G401.6 (cell line): ENCODE data around the gene OSBPL3.

ENCODE experiments used
- FAIRE-seq: peaks from 2 replicates; lab custom pipeline; 2012; peaks lifted over from hg19 to GRCh38; lab: Jason Lieb, UNC

The OSBPL3 gene

DNA sequence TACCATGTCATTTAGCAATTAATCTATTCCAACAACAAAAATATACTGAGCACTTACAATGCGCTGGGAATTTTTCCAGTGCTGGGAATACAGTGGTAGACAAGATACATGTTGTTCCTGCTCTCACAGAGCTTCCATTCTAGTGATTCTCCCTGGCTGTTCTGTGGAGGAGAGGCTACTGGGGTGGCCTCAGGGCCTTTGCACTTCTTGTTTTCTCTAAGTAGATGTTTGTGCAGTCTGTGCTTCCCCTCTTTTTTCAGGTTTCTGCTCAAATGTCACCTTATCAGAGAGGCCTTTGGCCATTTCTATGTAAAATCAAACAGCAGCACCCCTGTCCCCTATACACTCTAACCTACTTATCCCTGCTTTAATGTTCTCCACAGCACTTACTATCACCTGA is 24.7 kb downstream of the OSBPL3 start:
- no peak for FAIRE-seq

- peak; percentile 6 for FAIRE-seq
These were observed 27.5 kb downstream of the OSBPL3 start for GRCh38 chr7:24952464-24952863.

- peak; percentile 58 for FAIRE-seq
These were observed 28.5 kb downstream of the OSBPL3 start for GRCh38 chr7:24951441-24951980.

DNA sequence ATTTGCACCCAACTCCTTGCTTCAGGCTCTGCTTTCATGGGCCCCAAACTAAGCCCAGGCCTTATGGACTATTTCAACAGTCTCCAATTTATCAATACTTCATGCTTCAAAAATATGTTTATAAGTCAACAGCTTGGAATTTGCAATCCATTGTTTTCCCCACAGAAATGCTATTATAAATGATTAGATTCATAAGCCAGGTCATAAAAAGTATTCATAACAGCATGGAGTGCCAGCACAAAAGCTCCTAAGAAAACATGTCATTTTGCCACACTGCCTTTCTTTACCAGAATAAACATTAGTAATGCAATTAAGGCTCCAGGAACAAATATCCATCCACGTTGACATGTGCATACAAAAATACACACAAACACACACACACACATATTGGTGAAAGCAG is 30.1 kb downstream of the OSBPL3 start:
- FAIRE-seq, result no peak

DNA sequence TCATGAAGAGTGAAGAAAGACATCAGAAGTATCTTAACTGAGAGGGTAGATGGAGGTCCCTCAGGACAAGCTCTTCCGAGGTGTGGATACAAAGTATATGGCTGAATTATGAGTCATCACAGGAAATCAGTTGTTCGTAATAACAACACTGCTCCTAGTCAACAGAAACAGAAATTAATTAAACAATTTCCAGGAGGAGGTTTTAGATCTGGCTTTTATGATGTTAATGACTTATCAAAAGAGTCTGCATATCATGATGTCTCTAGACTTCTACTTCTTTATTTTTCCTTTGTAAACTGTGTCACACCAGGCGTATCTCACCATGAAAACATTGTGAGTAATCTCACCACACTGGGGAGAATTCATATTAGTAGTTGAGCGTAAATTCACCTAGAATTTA is 31.2 kb downstream of the OSBPL3 start:
- no peak for FAIRE-seq

DNA sequence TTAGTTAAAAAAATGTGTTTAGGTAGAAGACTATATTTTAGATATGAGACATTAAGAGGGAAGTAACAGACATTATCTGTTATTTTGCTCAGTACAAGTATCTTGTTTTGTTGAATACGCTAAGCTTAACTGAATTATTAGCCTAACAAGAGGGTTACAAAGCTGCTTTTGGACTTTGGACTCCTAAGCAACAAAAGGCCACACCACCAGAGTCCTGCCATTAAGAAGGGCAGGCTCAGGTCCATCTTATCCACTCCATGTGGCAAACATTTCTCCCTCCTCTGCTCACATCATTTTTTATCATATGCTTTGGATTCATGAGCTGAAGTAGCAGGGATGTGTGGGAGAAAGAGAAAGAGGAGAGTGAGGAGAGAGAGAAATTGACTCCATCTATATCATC is 33.5 kb downstream of the OSBPL3 start:
- FAIRE-seq, result no peak

- FAIRE-seq, result no peak
These were observed 34.1 kb downstream of the OSBPL3 start for GRCh38 chr7:24945899-24946298.

- no peak for FAIRE-seq
These were observed 36.7 kb downstream of the OSBPL3 start for GRCh38 chr7:24943096-24943948.

GRCh38 chr7:24942226-24942625 is 37.8 kb downstream of the OSBPL3 start:
- FAIRE-seq, result no peak

GRCh38 chr7:24939416-24939815 is 40.6 kb downstream of the OSBPL3 start:
- FAIRE-seq, result no peak

GRCh38 chr7:24936121-24936824 is 43.7 kb downstream of the OSBPL3 start:
- FAIRE-seq, result no peak

DNA sequence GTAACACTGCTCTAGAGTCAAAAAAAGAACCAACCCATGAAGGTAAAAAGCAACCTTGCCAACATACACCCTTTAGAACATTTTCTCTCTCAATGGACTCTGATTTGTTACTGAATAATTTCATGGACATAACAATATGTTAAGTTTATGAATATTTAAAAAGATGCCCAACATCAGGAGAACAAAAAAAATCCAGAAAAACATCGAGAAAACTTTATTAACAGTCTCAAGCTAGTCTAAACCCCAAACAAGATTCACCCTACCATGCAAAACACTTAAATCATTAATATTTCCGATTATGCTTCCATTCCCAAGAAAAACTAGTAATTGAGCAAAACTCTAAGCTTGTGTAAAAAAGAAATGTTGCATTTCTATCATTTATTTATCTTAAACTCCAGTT is 46.7 kb downstream of the OSBPL3 start:
- no peak for FAIRE-seq

DNA sequence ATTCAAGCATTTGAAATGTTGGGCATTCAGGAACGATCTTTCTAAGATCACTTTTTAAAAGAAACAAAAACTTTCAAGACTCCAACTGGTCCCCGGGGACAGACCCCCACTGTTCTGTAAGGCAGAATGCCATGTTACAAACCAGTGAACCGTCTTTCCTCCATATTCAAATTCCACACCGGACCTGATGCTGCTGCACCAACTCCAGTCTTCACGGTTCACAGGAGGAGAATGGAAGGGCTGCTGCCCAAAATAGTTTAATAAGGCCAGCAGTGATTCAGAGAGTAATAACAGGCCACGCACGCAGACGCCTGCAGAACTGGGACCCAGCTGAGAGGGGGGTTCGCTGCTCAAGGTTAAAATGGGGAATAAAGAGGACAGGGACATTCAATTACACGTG is 47.2 kb downstream of the OSBPL3 start:
- no peak for FAIRE-seq

DNA sequence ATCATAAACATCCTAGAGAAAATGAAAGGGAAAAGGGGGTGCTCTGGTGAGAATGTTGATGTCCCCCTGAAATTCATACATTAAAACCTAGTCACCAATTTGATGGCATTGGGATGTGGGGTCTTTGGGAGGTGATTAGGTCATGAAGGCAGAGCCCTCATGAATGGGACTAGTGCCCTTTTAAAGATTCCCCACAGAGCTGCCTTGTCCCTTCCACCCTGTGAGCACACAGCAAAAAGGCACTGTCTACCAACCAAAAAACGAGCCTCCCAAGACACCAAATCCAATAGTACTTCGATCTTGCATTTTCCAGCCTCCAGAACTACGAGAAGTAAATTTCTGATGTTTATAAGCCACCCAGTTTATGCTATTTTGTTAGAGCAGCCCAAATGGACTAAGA is 47.6 kb downstream of the OSBPL3 start:
- no peak for FAIRE-seq

GRCh38 chr7:24931844-24932243 is 48.1 kb downstream of the OSBPL3 start:
- FAIRE-seq, result no peak

GRCh38 chr7:24930856-24931255 is 49.1 kb downstream of the OSBPL3 start:
- no peak for FAIRE-seq

DNA sequence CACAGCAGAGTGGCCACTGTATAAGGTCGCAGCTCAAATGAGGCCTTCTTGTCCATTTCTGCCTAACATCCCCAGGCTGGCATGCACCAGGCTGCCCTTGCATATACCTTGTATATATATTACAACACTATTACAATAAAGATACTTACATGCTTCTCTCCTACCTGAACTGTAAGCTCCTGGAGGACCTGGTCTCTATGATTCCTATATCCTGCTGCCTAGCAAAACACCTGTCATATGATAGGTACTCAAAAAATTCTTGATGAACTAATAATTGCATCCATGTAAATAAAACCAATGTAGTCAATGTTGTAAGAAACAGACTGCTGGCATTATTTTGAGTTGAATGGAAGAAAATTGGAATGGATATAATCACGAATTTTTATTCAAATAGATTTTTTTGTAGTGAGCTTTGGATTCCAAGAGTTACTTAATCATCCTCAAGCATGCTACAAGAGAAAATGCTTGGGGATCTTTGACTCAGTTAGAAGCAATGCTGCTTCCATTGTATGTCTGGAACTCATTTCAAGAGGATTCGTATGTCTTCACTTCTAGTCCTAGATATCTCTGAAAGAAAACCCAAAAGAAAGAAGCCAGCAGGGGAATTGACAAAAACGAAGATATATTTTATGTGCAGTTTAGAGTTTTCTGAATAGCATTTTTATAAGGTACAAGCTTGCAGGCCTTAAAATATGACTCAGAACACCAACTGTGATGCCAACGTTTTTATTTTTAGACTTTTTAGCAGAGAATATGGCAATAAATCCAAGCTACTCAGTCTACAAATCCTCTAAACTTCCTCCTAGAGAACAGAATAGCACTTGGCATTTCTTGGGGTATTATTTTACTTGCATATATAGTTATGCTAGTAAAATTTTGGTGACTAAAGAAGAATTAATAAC is 53.1 kb downstream of the OSBPL3 start:
- no peak for FAIRE-seq

GRCh38 chr7:24924375-24924774 is 55.6 kb downstream of the OSBPL3 start:
- FAIRE-seq, result no peak

GRCh38 chr7:24923172-24923865 is 56.7 kb downstream of the OSBPL3 start:
- no peak for FAIRE-seq

DNA sequence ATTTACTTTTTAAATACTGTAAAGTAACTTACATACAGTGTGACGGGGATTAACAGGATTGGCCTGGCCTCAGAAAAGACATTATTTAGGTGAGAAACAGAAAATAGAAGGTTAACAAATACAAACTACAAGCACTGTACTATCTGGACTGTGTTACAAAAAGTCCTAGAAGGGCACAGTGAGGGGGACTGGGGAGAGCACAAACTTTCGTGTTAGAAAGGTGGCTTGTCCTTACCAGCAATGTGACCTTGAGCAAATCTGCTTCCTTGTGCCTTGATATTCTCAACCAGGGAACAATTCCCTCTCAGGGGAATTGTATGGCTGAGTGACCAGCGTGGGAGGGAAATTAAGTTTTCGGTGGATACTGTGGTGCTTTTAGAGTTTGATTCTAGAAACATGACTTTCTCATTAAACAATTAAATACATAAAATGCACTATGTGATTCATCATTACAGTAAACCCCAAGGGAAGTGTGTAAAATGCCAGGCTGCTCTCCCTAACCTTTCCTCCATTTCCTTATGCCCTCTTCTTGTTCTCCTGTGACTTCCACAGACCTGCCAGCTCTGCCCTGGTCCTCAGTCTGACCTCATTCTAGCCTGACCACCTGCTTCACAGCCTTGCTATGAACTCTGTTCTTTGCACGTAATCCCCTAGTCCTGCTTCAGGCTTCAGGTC is 57.7 kb downstream of the OSBPL3 start:
- FAIRE-seq, result no peak

DNA sequence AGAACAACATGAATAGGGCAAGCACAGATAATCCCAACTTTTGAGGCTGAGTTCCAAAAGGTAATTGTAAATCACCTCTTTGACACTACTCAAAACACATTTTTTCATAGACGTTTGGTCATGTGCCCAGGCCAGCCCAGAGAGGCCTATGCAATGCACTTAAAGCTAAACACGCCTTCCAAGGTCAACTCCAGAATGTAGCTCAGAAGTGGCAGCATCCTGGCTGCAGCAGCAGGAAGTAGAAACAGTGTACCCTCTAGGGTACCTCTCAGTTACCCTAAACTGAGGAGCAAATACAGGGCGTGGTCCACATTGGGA is 58.7 kb downstream of the OSBPL3 start:
- FAIRE-seq, result no peak
